K562 (cell line): ENCODE data around the gene LMTK2. TPM values are rescaled to one million over a fixed set of nuclear protein-coding genes. Genes with fewer than 3 reads are reported as not detected.

Source experiments
- ATAC-seq: fragments of 200-7000 bp; cut with Tn5 transposase; 3 replicates; pipeline ENCODE4 v1.9.1; 2020; ENCODE audit warnings: moderate library complexity
- BruUV-seq: library from RNA; stranded (reverse); fragments of 400-500 nt; replicated peaks from 2 replicates; lab custom pipeline; 2021; lab: Mats Ljungman, UMichigan
- CTCF ChIA-PET: fragments of 300-600 bp; formaldehyde crosslinking; extraction: SDS; loops from one replicate; lab custom pipeline; 2021; ENCODE audit warnings: low intra/inter-chr PET ratio; lab: Yijun Ruan, JAX
- POLR2A ChIA-PET: fragments of 300-600, 350-650 bp; sonication (Branson Sonifier 250); formaldehyde crosslinking; extraction: SDS; loops from one replicate; lab custom pipeline; 2021; ENCODE audit warnings: antibody characterized with exemption, inconsistent platforms; lab: Yijun Ruan, JAX
- DNase-seq, 4 experiments: peaks; one replicate each; pipeline versions ENCODE4 v3.0.0 to v3.0.0-alpha.2; 2011 to 2018; ENCODE audit warnings: low spot score in 3 of 4, mixed read lengths in 3 of 4; ENCODE audit errors: extremely low read depth in 1 of 4
- FAIRE-seq: peaks from 2 replicates; lab custom pipeline; 2011; peaks lifted over from hg19 to GRCh38; lab: Jason Lieb, UNC
- H2AFZ ChIP-seq: 2 replicates; pipeline ENCODE4 v1.6.0; 2011; ENCODE audit warnings: low read depth, low read length, control low read depth, inconsistent platforms
- H3K27ac ChIP-seq: fragments of 200-600 bp; 3 replicates; pipeline ENCODE4 v1.8.0; 2011; ENCODE audit warnings: low read depth, mild to moderate bottlenecking, control low read depth, inconsistent platforms, low read length, moderate library complexity, mixed read lengths; ENCODE audit errors: extremely low read depth
- H3K27me3 ChIP-seq, 2 experiments: fragments of 300-600 bp in 1 of 2; 2 replicates in 1 of 2; 3 replicates in 1 of 2; pipeline versions ENCODE4 v1.6.0 to v1.8.0; 2011; ENCODE audit warnings: inconsistent platforms in 2 of 2, low read length in 2 of 2, mild to moderate bottlenecking in 1 of 2, mixed read lengths in 1 of 2, moderate library complexity in 1 of 2; ENCODE audit not compliant: control insufficient read depth in 2 of 2, insufficient read depth in 2 of 2
- H3K36me3 ChIP-seq: fragments of 300-600 bp; 3 replicates; pipeline ENCODE4 v1.8.0; 2011; ENCODE audit warnings: mild to moderate bottlenecking, low read length, inconsistent platforms; ENCODE audit not compliant: control insufficient read depth, insufficient read depth
- H3K4me1 ChIP-seq, 2 experiments: fragments of 200-600 bp in 1 of 2; replicated peaks in 1 of 2; 2 replicates in 1 of 2; 3 replicates in 1 of 2; pipeline versions ENCODE4 v1.5.1 to v1.8.0; 2011; ENCODE audit warnings: inconsistent platforms in 2 of 2, low read length in 2 of 2, mild to moderate bottlenecking in 1 of 2, mixed read lengths in 1 of 2, moderate library complexity in 1 of 2; ENCODE audit not compliant: control insufficient read depth in 2 of 2, insufficient read depth in 2 of 2
- H3K4me2 ChIP-seq: 2 replicates; pipeline ENCODE4 v1.6.1; 2011; ENCODE audit warnings: low read length, control low read depth, inconsistent platforms, mixed read lengths; ENCODE audit not compliant: insufficient read depth
- H3K4me3 ChIP-seq: fragments of 200-600 bp; sonication (generic), shearing (Covaris generic); 2 replicates; pipeline ENCODE4 v1.5.1; 2016; ENCODE audit warnings: control low read depth, inconsistent platforms
- H3K79me2 ChIP-seq: fragments of 200-600 bp; 3 replicates; pipeline ENCODE4 v1.8.0; 2011; ENCODE audit warnings: low read length, inconsistent platforms; ENCODE audit not compliant: control insufficient read depth, insufficient read depth
- H3K9ac ChIP-seq, 2 experiments: 2 replicates each; pipeline versions ENCODE4 v1.6.0 to v1.6.1; 2011; ENCODE audit warnings: low read depth in 2 of 2, low read length in 2 of 2, control low read depth in 1 of 2, inconsistent platforms in 1 of 2, mild to moderate bottlenecking in 1 of 2, mixed read lengths in 1 of 2; ENCODE audit not compliant: insufficient read depth in 1 of 2
- H3K9me1 ChIP-seq: one replicate; pipeline ENCODE4 v1.6.0; 2011; ENCODE audit warnings: inconsistent platforms, mild to moderate bottlenecking, low read length, moderate library complexity; ENCODE audit not compliant: control insufficient read depth, insufficient read depth
- H3K9me3 ChIP-seq: replicated peaks from 2 replicates; pipeline ENCODE4 v1.5.1; 2011; ENCODE audit warnings: low read depth, low read length, inconsistent platforms; ENCODE audit not compliant: control insufficient read depth, insufficient read depth
- H4K20me1 ChIP-seq: replicated peaks from 2 replicates; pipeline ENCODE4 v1.6.1; 2011; ENCODE audit warnings: low read length, inconsistent platforms, mixed read lengths; ENCODE audit not compliant: control insufficient read depth, insufficient read depth
- FOS ChIP-seq: IDR thresholded peaks from 3 replicates; pipeline ENCODE4 v1.6.1; 2011; ENCODE audit not compliant: insufficient read length; ENCODE audit errors: extremely low read depth
- GABPA ChIP-seq: fragments of 200-800 bp; sonication (Bioruptor generic); conservative IDR thresholded peaks from 2 replicates; pipeline ENCODE4 v1.6.1; 2016; ENCODE audit warnings: low read depth, missing genetic modification characterization, missing compliant biosample characterization
- SMAD2 ChIP-seq: fragments of 150-350 bp; IDR thresholded peaks from 2 replicates; pipeline ENCODE4 v1.6.1; 2014; ENCODE audit warnings: low read depth, mild to moderate bottlenecking, low read length
- WHSC1 ChIP-seq: IDR thresholded peaks from one replicate; pipeline ENCODE4 v1.6.1; 2012; ENCODE audit warnings: low read length, control low read depth, inconsistent platforms
- WGBS: fragments of 100-300 bp; shearing (Covaris generic); methylation state at CpG from one replicate; pipeline ENCODE4 v1.1.6; 2016; ENCODE audit warnings: low coverage, mixed read lengths; ENCODE audit not compliant: insufficient coverage; ENCODE audit errors: missing lambda C conversion rate; 5-methylcytosine and 5-hydroxymethylcytosine counted together
- in situ Hi-C: fragments of 300-500 bp; cut with MboI; formaldehyde crosslinking; loops from 4 replicates; pipeline ENCODE4 v1.15.0; 2018; ENCODE audit warnings: inconsistent platforms, mixed read lengths
- intact Hi-C: fragments of 100-400 bp; cut with micrococcal nuclease; formaldehyde crosslinking; loops from 2 replicates; pipeline ENCODE4 v1.14.2; 2022
- polyA plus RNA-seq, 8 experiments: library from polyadenylated mRNA; depleted of rRNA in 4 of 8; stranded (reverse) in 5 of 8; unstranded in 3 of 8; fragments of >200 nt; fragmentation: Nextera tagmentation in 2 of 8; fragmentation: Illumina TruSeq in 1 of 8; extraction: Ambion mirVana in 2 of 8; extraction: Trizol in 1 of 8; gene quantifications; 2 replicates each; pipeline versions ENCODE4 v1.2.1 to v1.2.3, GENCODE V29; 2011 to 2014; ENCODE audit warnings: inconsistent platforms in 1 of 8, missing spikeins in 1 of 8
- total RNA-seq, 7 experiments: library from RNA; depleted of rRNA in 6 of 7; stranded (reverse); fragments of >200 nt in 6 of 7; fragmentation: Illumina TruSeq in 2 of 7; extraction: Trizol in 2 of 7; gene quantifications; 2 replicates each; pipeline versions ENCODE4 v1.2.1 to v1.2.3, GENCODE V29; 2011 to 2021; ENCODE audit warnings: low replicate concordance in 1 of 7
- TF ChIP-seq, protein P1 (sequence below): fragments of 450-650 bp; IDR thresholded peaks from 2 replicates; pipeline ENCODE4 v1.6.1; 2016; ENCODE audit warnings: low read depth, mild to moderate bottlenecking, moderate library complexity
- TF ChIP-seq, protein P2 (sequence below): sonication (generic); formaldehyde crosslinking; IDR thresholded peaks from 2 replicates; pipeline ENCODE4 v1.4.0; 2020; ENCODE audit warnings: mild to moderate bottlenecking, missing genetic modification reagents
- TF ChIP-seq, protein P3 (sequence below): fragments of 450-650 bp; formaldehyde crosslinking; IDR thresholded peaks from 2 replicates; pipeline ENCODE4 v1.4.0; 2020; ENCODE audit warnings: mild to moderate bottlenecking
- TF ChIP-seq, protein P4 (sequence below), 2 experiments: fragments of 450-650 bp; formaldehyde crosslinking in 1 of 2; IDR thresholded peaks; 2 replicates each; pipeline versions ENCODE4 v1.4.0 to v1.6.1; 2014 to 2020; ENCODE audit warnings: mild to moderate bottlenecking in 2 of 2, borderline replicate concordance in 1 of 2, low read depth in 1 of 2

Gene LMTK2
- total and polyA plus RNA-seq, 9 of the 15 experiments (the other 6 are each of a cell fraction or from before 2014, with no cell fraction given) = 0.78 to 16.4 (median 6.3) TPM

DNA sequence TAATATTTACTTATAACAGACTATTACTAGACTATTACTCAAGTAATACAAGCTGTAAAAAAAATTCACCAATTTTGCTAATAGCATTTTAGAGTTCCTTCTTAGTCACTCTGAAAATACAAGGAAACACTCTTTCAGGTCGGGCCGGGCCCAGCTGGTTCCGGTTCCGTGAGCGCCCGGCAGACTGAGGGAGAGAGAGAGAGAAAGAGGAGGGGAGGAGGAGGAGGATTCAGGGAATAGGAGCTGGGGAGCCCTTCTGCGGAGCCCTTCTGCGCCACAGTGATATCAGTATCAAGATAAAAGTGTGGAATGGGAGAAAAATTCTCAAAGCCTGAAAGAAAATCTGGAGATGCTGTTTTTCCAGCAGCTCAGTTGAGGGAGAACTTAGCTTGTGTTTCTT is 74.1 kb downstream of the LMTK2 start:
- FAIRE-seq = no peak
- intact Hi-C loops (no loop called here), in situ Hi-C loops (no loop called here)
- BruUV-seq = no TSS peak
- no peak for DNase-seq
- no peak overlapping the region for H3K4me3 ChIP-seq
- H3K9me3 ChIP-seq = no peaks in the 10 kb centered on the region
- no peak overlapping the region for H3K27ac ChIP-seq
- H3K9ac ChIP-seq = no peak overlapping the region
- peaks cover 0 to under 1% of the 10 kb centered on the region in 2 experiments; a peak in 1 of 5 replicates for H3K4me1 ChIP-seq
- TF ChIP-seq, protein P1, sequence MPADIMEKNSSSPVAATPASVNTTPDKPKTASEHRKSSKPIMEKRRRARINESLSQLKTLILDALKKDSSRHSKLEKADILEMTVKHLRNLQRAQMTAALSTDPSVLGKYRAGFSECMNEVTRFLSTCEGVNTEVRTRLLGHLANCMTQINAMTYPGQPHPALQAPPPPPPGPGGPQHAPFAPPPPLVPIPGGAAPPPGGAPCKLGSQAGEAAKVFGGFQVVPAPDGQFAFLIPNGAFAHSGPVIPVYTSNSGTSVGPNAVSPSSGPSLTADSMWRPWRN = no peak
- TF ChIP-seq, protein P2, sequence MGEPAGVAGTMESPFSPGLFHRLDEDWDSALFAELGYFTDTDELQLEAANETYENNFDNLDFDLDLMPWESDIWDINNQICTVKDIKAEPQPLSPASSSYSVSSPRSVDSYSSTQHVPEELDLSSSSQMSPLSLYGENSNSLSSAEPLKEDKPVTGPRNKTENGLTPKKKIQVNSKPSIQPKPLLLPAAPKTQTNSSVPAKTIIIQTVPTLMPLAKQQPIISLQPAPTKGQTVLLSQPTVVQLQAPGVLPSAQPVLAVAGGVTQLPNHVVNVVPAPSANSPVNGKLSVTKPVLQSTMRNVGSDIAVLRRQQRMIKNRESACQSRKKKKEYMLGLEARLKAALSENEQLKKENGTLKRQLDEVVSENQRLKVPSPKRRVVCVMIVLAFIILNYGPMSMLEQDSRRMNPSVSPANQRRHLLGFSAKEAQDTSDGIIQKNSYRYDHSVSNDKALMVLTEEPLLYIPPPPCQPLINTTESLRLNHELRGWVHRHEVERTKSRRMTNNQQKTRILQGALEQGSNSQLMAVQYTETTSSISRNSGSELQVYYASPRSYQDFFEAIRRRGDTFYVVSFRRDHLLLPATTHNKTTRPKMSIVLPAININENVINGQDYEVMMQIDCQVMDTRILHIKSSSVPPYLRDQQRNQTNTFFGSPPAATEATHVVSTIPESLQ (CRISPR knock-in tag) = no peak
- TF ChIP-seq, protein P3, sequence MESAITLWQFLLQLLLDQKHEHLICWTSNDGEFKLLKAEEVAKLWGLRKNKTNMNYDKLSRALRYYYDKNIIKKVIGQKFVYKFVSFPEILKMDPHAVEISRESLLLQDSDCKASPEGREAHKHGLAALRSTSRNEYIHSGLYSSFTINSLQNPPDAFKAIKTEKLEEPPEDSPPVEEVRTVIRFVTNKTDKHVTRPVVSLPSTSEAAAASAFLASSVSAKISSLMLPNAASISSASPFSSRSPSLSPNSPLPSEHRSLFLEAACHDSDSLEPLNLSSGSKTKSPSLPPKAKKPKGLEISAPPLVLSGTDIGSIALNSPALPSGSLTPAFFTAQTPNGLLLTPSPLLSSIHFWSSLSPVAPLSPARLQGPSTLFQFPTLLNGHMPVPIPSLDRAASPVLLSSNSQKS = no peak
- TF ChIP-seq FOS = no peak
- 0 out of 2 replicates have a peak, but pooled peaks have one; percentile 14 for TF ChIP-seq GABPA (tag)
- TF ChIP-seq, protein P4, sequence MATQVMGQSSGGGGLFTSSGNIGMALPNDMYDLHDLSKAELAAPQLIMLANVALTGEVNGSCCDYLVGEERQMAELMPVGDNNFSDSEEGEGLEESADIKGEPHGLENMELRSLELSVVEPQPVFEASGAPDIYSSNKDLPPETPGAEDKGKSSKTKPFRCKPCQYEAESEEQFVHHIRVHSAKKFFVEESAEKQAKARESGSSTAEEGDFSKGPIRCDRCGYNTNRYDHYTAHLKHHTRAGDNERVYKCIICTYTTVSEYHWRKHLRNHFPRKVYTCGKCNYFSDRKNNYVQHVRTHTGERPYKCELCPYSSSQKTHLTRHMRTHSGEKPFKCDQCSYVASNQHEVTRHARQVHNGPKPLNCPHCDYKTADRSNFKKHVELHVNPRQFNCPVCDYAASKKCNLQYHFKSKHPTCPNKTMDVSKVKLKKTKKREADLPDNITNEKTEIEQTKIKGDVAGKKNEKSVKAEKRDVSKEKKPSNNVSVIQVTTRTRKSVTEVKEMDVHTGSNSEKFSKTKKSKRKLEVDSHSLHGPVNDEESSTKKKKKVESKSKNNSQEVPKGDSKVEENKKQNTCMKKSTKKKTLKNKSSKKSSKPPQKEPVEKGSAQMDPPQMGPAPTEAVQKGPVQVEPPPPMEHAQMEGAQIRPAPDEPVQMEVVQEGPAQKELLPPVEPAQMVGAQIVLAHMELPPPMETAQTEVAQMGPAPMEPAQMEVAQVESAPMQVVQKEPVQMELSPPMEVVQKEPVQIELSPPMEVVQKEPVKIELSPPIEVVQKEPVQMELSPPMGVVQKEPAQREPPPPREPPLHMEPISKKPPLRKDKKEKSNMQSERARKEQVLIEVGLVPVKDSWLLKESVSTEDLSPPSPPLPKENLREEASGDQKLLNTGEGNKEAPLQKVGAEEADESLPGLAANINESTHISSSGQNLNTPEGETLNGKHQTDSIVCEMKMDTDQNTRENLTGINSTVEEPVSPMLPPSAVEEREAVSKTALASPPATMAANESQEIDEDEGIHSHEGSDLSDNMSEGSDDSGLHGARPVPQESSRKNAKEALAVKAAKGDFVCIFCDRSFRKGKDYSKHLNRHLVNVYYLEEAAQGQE (IDR thresholded peaks at IDR 0.05; ENCODE audit: borderline replicate concordance) = peak; percentile 10; the same call in 1 of the 2 replicates
- TF ChIP-seq, protein P4 (CRISPR knock-in tag; IDR thresholded peaks at IDR 0.05; ENCODE audit: low read depth) = no peak
- TF ChIP-seq SMAD2 = no peak
- no peak for TF ChIP-seq WHSC1
- H3K9me1 ChIP-seq = no peaks in the 10 kb centered on the region
- H3K27me3 ChIP-seq = no peaks in the 10 kb centered on the region
- peaks cover 16% of the 10 kb centered on the region; the same call in 2 of the 3 replicates for H3K36me3 ChIP-seq
- WGBS = 33% methylated on average over 8 of the region's 8 CpGs
- no peaks in the 10 kb centered on the region for H4K20me1 ChIP-seq
- POLR2A ChIA-PET = interaction anchor here (0.6 kb wide), 1 partner anchor 10 kb away, joined by 3 read pairs; no protein-coding TSS in a partner anchor
- no peak overlapping the region for H3K4me2 ChIP-seq
- H2AFZ ChIP-seq = no peak overlapping the region
- no peaks in the 10 kb centered on the region for H3K79me2 ChIP-seq
- CTCF ChIA-PET = no interaction called here
- peak; percentile 36; the same call in 1 of the 3 replicates for ATAC-seq
